Loucy (cell line): Measurements from ENCODE around the gene FHIP1A.
"Not testable (repeated sequence)": the region's sequence is repeated elsewhere in the genome, so short reads cannot be mapped to it uniquely, and the experiment has no call there.

ENCODE experiments used
- H2AFZ ChIP-seq: fragments of 200-600 bp; sonication (generic); 2 replicates; pipeline ENCODE4 v1.6.0; 2016; ENCODE audit warnings: antibody characterized with exemption, mild to moderate bottlenecking, low read length, moderate library complexity
- H3F3A ChIP-seq: fragments of 200-600 bp; 2 replicates; pipeline ENCODE4 v1.6.0; 2016; ENCODE audit warnings: antibody characterized with exemption, low read depth, mild to moderate bottlenecking
- H3K27me3 ChIP-seq: fragments of 200-600 bp; sonication (generic); 2 replicates; pipeline ENCODE4 v1.6.1; 2014; ENCODE audit warnings: low read length, mild to moderate bottlenecking; ENCODE audit not compliant: insufficient read depth, poor library complexity, severe bottlenecking
- H3K36me3 ChIP-seq: fragments of 200-600 bp; sonication (generic); 2 replicates; pipeline ENCODE4 v1.6.1; 2016; ENCODE audit warnings: low read length; ENCODE audit not compliant: insufficient read depth
- H3K4me1 ChIP-seq: fragments of 200-600 bp; sonication (generic); 2 replicates; pipeline ENCODE4 v1.5.1; 2014; ENCODE audit warnings: low read length, mild to moderate bottlenecking; ENCODE audit not compliant: insufficient read depth, poor library complexity, severe bottlenecking
- H3K4me2 ChIP-seq: fragments of 200-600 bp; sonication (generic); 2 replicates; pipeline ENCODE4 v1.6.0; 2014; ENCODE audit warnings: antibody characterized with exemption, low read length, low read depth, mild to moderate bottlenecking; ENCODE audit not compliant: poor library complexity, severe bottlenecking
- H3K4me3 ChIP-seq: fragments of 200-600 bp; sonication (generic); 2 replicates; pipeline ENCODE4 v1.5.1; 2014; ENCODE audit warnings: low read length, mild to moderate bottlenecking, mixed read lengths; ENCODE audit not compliant: poor library complexity, severe bottlenecking
- H3K79me2 ChIP-seq: fragments of 200-600 bp; sonication (generic); 2 replicates; pipeline ENCODE4 v1.6.1; 2014; ENCODE audit warnings: low read length; ENCODE audit not compliant: insufficient read depth
- H3K9ac ChIP-seq: fragments of 200-600 bp; sonication (generic); 2 replicates; pipeline ENCODE4 v1.6.0; 2014; ENCODE audit warnings: mild to moderate bottlenecking, low read depth, low read length, moderate library complexity; ENCODE audit not compliant: poor library complexity, severe bottlenecking
- H3K9me2 ChIP-seq: fragments of 200-600 bp; sonication (generic); replicated peaks from 2 replicates; pipeline ENCODE4 v1.6.1; 2016; ENCODE audit warnings: low read depth, low read length, mixed read lengths
- H3K9me3 ChIP-seq: fragments of 200-600 bp; sonication (generic); 2 replicates; pipeline ENCODE4 v1.6.1; 2014; ENCODE audit warnings: mild to moderate bottlenecking, antibody characterized with exemption, low read length, low read depth; ENCODE audit not compliant: insufficient read depth
- H4K20me1 ChIP-seq: fragments of 200-600 bp; sonication (generic); 2 replicates; pipeline ENCODE4 v1.6.0; 2014; ENCODE audit warnings: antibody characterized with exemption, low read length, mild to moderate bottlenecking; ENCODE audit not compliant: insufficient read depth, poor library complexity, severe bottlenecking
- EZH2phosphoT487 ChIP-seq: fragments of 200-600 bp; IDR thresholded peaks from 2 replicates; pipeline ENCODE4 v1.6.1; 2018; ENCODE audit warnings: antibody characterized with exemption, mild to moderate bottlenecking, moderate library complexity, borderline replicate concordance
- TF ChIP-seq, protein P1 (sequence below): fragments of 200-600 bp; sonication (generic); conservative IDR thresholded peaks from 2 replicates; pipeline ENCODE4 v1.5.1; 2014; ENCODE audit warnings: mild to moderate bottlenecking, antibody characterized with exemption, low read length

The FHIP1A gene

DNA sequence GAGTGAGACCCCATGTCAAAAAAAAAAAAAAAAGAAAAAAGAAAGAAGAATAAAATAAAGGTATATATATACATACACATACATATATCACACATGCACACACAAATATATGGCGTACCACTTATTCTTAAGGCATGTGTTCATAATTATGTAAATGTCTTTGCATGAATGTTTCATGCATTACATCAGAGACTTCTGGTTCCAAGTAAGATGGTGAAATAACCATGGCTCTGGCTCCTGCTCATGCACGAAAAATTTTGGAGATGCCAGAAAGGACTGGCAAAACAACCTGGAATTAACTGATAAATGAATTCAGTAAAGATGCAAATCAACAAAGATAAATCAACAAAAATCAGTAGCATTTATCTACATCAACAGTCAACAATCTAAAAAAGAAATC lies 19.7 kb upstream of the FHIP1A start:
- Histone ChIP-seq H3K9me3 (no peaks in the 10 kb centered on the region), H3K27me3 (no peaks in the 10 kb centered on the region), H3K4me1 (no peaks in the 10 kb centered on the region), H3K9ac (no peak overlapping the region), H3K4me3 (no peak overlapping the region), H3K36me3 (no peaks in the 10 kb centered on the region), H3K9me2 (no peaks in the 10 kb centered on the region), H3F3A (no peaks in the 10 kb centered on the region), H4K20me1 (no peaks in the 10 kb centered on the region), H3K4me2 (no peak overlapping the region), H3K79me2 (no peaks in the 10 kb centered on the region), H2AFZ (no peak overlapping the region)
- TF ChIP-seq EZH2phosphoT487 = no peak
- TF ChIP-seq, protein P1, sequence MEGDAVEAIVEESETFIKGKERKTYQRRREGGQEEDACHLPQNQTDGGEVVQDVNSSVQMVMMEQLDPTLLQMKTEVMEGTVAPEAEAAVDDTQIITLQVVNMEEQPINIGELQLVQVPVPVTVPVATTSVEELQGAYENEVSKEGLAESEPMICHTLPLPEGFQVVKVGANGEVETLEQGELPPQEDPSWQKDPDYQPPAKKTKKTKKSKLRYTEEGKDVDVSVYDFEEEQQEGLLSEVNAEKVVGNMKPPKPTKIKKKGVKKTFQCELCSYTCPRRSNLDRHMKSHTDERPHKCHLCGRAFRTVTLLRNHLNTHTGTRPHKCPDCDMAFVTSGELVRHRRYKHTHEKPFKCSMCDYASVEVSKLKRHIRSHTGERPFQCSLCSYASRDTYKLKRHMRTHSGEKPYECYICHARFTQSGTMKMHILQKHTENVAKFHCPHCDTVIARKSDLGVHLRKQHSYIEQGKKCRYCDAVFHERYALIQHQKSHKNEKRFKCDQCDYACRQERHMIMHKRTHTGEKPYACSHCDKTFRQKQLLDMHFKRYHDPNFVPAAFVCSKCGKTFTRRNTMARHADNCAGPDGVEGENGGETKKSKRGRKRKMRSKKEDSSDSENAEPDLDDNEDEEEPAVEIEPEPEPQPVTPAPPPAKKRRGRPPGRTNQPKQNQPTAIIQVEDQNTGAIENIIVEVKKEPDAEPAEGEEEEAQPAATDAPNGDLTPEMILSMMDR = no peak

DNA sequence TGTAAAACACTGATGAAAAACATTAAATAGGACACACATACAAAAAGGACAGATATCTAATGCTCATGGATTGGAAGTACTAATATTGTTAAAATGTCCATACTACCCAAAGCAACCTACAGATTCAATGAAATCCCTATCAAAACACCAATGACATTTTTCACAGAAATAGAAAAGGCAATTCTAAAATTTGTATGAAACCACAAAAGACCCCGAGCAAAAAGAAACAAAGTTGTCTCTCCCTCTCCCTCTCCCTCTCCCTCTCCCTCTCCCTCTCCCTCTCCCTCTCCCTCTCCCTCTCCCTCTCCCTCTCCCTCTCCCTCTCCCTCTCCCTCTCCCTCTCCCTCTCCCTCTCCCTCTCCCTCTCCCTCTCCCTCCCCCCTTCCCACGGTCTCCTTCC lies 19.2 kb upstream of the FHIP1A start:
- not testable (repeated sequence) for H3K79me2 ChIP-seq, H3F3A ChIP-seq, H3K9me3 ChIP-seq, H3K4me3 ChIP-seq, H4K20me1 ChIP-seq, H3K9me2 ChIP-seq, H3K4me1 ChIP-seq, H3K4me2 ChIP-seq, H2AFZ ChIP-seq, H3K36me3 ChIP-seq, H3K9ac ChIP-seq, H3K27me3 ChIP-seq

DNA sequence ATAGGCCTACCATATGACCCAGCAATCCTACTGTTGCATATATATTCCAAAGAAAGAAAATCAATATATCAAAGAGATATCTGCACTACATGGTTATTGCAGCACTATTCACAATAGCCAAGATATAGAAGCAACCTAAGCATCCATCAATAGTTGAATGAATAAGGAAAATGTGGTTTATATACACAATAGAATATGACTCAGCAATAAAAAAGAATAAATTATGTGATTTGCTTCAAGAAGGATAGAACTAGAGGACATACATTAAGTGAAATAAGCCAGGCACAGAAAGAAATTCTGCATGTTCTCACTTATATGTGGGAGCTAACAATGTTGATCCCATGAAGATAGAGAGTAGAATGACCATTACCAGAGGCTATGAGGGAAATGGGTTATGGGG lies 13.1 kb upstream of the FHIP1A start:
- no peak overlapping the region for H3K9ac ChIP-seq
- H3K36me3 ChIP-seq = no peaks in the 10 kb centered on the region
- TF ChIP-seq, protein P1 = no peak
- no peak for TF ChIP-seq EZH2phosphoT487
- H3K4me2 ChIP-seq = no peak overlapping the region
- H2AFZ ChIP-seq = no peak overlapping the region
- H4K20me1 ChIP-seq = no peaks in the 10 kb centered on the region
- H3F3A ChIP-seq = no peaks in the 10 kb centered on the region
- H3K79me2 ChIP-seq = no peaks in the 10 kb centered on the region
- no peaks in the 10 kb centered on the region for H3K9me3 ChIP-seq
- H3K4me3 ChIP-seq = no peak overlapping the region
- H3K9me2 ChIP-seq = no peaks in the 10 kb centered on the region
- no peaks in the 10 kb centered on the region for H3K4me1 ChIP-seq
- H3K27me3 ChIP-seq = no peaks in the 10 kb centered on the region

DNA sequence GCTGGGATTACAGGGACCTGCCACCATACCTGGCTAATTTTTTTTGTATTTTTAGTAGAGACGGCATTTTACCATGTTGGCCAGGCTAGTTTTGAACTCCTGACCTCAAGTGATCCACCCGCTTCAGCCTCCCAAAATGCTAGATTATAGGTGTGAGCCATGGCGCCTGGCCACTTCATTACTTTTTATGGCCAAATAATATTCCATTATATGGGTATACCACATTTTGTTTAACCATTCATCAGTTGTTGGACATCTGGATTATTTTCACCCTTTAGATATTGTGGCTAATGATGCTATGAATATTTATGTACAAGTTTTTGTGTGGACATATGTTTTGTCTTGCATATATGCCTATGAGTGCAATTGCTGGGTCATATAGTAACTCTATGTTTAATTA lies 8.6 kb upstream of the FHIP1A start:
- H3K9me3 ChIP-seq = no peaks in the 10 kb centered on the region
- no peaks in the 10 kb centered on the region for H4K20me1 ChIP-seq
- H3K4me1 ChIP-seq = no peaks in the 10 kb centered on the region
- no peaks in the 10 kb centered on the region for H3K79me2 ChIP-seq
- no peaks in the 10 kb centered on the region for H3K36me3 ChIP-seq
- no peak overlapping the region for H3K4me2 ChIP-seq
- TF ChIP-seq EZH2phosphoT487 = no peak
- TF ChIP-seq, protein P1 = no peak
- no peak overlapping the region for H2AFZ ChIP-seq
- no peak overlapping the region for H3K9ac ChIP-seq
- no peak overlapping the region for H3K4me3 ChIP-seq
- H3F3A ChIP-seq = no peaks in the 10 kb centered on the region
- no peaks in the 10 kb centered on the region for H3K27me3 ChIP-seq
- H3K9me2 ChIP-seq = no peaks in the 10 kb centered on the region
